ENCODE data around the gene SERINC1.

SERINC1 gene

DNA sequence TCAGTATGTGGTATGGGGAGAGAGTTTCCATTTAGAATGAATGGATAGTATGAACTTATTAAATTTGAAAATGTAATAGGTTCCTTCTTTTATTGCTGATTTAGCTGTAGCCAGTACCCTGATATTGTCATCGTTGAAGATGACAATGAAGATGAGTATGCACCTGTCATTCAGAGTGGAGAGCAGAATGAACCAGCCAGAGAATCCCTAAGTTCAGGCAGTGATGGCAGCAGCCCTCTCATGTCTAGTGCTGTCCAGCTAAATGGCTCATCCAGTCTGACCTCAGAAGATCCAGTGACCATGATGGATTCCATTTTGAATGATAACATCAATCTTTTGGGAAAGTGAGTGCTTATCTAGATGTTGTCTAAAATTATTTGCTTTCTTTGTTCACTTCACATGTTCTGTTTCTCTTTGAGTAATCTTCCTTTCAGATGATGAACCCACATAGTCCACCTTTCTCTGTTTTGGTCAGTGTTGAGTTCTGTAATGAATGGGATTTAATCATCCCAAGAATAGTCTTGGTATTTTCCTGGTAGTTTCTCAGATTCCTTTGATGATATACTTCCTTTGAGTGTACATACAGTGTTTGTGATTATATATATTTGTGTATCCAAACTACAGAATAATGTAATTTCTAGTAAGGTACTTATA is 48.9 kb downstream of the SERINC1 start:
- no peaks in the 10 kb centered on the region for H3K27me3 Mint-ChIP-seq (ENCODE audit: low read depth)
- peaks cover 49% of the 10 kb centered on the region for H3K36me3 Mint-ChIP-seq (ENCODE audit: low read depth)
- no peak overlapping the region for H3K27ac Mint-ChIP-seq
- no peak overlapping the region for H3K4me3 Mint-ChIP-seq
- no peaks in the 10 kb centered on the region for H3K9me3 Mint-ChIP-seq
- peaks cover 8% of the 10 kb centered on the region for H3K4me1 Mint-ChIP-seq (ENCODE audit: low read depth)
- no peak for DNase-seq (ENCODE audit: low spot score)

DNA sequence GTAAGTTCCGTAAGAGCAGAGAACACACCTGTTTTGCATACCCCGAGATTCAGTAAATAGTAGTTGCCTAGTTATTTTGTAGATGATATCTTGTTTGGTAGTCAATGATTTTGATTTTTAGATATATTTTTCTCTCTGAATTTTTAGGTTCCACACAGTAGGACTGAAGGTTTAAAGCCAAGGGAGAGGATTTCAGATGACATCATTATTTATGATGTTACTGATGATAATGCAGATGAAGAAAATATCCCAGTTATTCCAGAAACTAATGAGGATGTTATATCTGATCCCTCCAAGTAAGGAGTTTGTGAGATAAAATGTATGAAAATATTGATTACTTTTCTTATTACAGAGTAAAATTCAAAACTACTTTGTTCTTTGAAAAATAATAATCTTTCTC is 49.6 kb downstream of the SERINC1 start:
- H3K4me3 Mint-ChIP-seq, result no peak overlapping the region
- H3K36me3 Mint-ChIP-seq (ENCODE audit: low read depth), result peaks cover 44% of the 10 kb centered on the region
- no peaks in the 10 kb centered on the region for H3K27me3 Mint-ChIP-seq (ENCODE audit: low read depth)
- no peaks in the 10 kb centered on the region for H3K9me3 Mint-ChIP-seq
- H3K4me1 Mint-ChIP-seq (ENCODE audit: low read depth), result peaks cover 8% of the 10 kb centered on the region
- no peak for DNase-seq (ENCODE audit: low spot score)
- H3K27ac Mint-ChIP-seq, result no peak overlapping the region

DNA sequence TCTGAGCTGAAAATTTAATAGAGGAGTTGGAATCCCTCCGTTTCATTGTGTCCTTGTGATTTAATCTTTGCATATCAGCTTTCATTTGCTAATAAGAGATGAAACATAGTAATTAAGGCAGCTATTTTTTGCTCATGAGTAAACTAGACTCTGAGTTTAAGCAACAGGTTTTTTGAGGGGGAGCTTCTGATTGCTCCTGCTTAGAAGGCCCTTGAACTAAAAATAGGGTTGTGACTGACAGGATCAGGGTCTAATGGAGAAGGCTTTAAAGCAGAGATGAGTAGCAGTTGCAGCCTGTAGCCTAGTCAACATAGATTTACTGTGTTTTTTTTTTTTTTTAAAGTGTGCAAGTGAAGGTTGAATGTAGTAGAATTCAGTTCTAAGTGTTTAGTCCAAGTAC is 54.8 kb downstream of the SERINC1 start:
- DNase-seq (ENCODE audit: low spot score), result no peak
- Mint-ChIP-seq H3K27me3 (ENCODE audit: low read depth) (no peaks in the 10 kb centered on the region), H3K4me3 (no peak overlapping the region), H3K27ac (no peak overlapping the region), H3K36me3 (ENCODE audit: low read depth) (peaks cover 31% of the 10 kb centered on the region), H3K9me3 (no peaks in the 10 kb centered on the region), H3K4me1 (ENCODE audit: low read depth) (no peaks in the 10 kb centered on the region)

DNA sequence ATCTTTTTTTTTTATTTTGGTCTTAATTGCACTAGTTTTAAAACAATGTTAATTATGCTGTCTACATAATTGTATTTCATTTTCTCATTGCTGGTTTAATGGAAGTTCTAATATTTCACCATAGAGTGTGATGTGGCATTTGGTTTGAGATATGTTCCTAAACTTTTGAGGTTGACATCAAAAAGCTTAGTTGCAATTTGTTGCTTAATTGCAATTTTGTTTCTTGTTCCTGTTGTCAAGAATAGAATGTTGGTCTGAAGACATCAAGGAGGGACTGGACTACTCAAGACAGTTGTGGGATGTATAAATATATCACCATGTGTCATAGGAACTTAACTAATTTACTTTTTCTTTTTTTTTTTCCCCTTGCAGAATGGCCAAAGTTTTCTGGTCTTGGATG is 59.6 kb downstream of the SERINC1 start:
- Mint-ChIP-seq H3K27me3 (ENCODE audit: low read depth) (no peaks in the 10 kb centered on the region), H3K27ac (no peak overlapping the region), H3K4me1 (ENCODE audit: low read depth) (peaks cover 24% of the 10 kb centered on the region), H3K4me3 (no peak overlapping the region), H3K9me3 (peaks cover 12% of the 10 kb centered on the region), H3K36me3 (ENCODE audit: low read depth) (peaks cover 55% of the 10 kb centered on the region)
- no peak for DNase-seq (ENCODE audit: low spot score)

DNA sequence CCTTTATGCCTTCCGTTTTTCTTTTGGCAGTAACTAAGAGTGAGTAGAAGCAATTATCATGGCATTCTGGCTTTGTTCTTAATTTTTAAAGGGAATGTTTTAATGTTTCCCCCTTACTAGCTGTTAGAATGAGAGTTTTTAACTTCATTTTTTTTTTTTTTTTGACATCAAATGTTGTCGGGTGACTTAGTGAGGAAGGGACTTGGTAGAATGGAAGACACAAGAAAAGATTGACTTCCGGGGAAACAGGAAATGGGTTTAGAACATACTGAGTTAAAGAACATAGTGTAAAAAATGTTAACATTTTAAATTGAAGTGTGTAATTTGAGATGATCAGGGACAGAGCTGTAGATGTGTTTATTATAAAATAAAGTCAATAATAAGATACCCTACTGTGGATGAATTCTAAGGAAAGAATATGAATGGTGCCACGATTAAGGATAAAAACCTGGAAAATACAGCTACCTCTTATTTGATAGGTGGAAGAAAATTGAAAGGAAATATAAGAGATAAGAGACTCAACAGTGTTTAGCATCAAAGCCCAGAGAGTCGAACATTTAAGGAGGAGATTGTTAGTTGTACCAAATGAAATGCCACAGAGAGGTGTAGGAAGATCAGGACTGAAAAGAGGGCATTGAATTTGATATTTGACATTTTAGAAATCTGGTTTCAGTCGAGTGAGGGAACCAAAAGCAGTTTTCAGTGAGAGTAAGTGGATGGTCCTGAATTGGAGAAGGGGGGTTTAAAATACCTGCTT is 62.7 kb downstream of the SERINC1 start:
- DNase-seq (ENCODE audit: low spot score), result no peak
- peaks cover 32% of the 10 kb centered on the region for H3K4me1 Mint-ChIP-seq (ENCODE audit: low read depth)
- peak overlapping the region; percentile 63 for H3K4me3 Mint-ChIP-seq

DNA sequence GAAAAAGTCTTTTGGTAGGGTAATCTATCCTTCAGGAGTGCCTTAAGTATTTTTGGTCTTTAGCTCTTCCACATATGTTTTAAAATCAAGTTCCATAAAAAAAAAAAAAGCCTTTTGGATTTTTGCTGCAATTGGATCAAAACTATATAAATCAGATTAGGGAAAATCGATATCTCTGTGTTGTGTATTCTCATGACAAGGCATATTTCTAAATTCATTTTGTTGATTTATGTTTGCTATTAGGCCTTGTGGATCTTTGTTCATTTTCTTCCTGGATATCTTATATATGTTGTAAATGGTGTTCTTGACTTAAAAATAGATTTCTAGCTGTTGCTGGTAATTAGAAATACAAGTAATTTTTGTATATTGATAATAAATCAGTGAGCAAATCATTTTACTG is 63.4 kb downstream of the SERINC1 start:
- Mint-ChIP-seq H3K36me3 (ENCODE audit: low read depth) (peaks cover 59% of the 10 kb centered on the region), H3K9me3 (peaks cover 15% of the 10 kb centered on the region), H3K27ac (peak overlapping the region; percentile 11), H3K4me1 (ENCODE audit: low read depth) (peaks cover 34% of the 10 kb centered on the region), H3K27me3 (ENCODE audit: low read depth) (no peaks in the 10 kb centered on the region), H3K4me3 (peak overlapping the region; percentile 63)
- DNase-seq (ENCODE audit: low spot score), result no peak

More for the DNA sequence above, 62.7 kb downstream of the SERINC1 start:
- peaks cover 15% of the 10 kb centered on the region for H3K9me3 Mint-ChIP-seq
- H3K36me3 Mint-ChIP-seq (ENCODE audit: low read depth), result peaks cover 63% of the 10 kb centered on the region
- no peaks in the 10 kb centered on the region for H3K27me3 Mint-ChIP-seq (ENCODE audit: low read depth)
- peak overlapping the region; percentile 81 for H3K27ac Mint-ChIP-seq

DNA sequence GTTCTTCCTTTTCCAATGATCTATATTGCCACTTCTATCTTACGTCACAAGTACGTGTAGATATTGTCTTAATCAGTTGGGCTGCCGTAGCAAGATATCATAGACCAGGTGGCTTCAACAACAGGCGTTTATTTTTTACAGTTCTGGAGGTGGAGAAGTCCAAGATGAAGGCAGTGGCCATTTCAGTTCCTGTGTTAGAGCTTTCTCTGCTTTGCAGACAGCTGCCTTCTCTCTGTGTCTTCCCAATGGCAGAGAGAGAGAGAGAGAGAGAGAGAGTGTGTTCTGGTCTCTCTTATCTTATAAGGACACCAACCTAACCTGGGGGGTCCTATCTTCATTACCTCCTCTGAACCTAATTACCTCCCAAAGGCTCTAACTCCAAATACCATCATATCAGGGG is 63.9 kb downstream of the SERINC1 start:
- H3K27ac Mint-ChIP-seq, result no peak overlapping the region
- DNase-seq (ENCODE audit: low spot score), result no peak
- peaks cover 34% of the 10 kb centered on the region for H3K4me1 Mint-ChIP-seq (ENCODE audit: low read depth)
- no peaks in the 10 kb centered on the region for H3K27me3 Mint-ChIP-seq (ENCODE audit: low read depth)
- H3K36me3 Mint-ChIP-seq (ENCODE audit: low read depth), result peaks cover 58% of the 10 kb centered on the region
- no peak overlapping the region for H3K4me3 Mint-ChIP-seq
- H3K9me3 Mint-ChIP-seq, result peaks cover 15% of the 10 kb centered on the region

DNA sequence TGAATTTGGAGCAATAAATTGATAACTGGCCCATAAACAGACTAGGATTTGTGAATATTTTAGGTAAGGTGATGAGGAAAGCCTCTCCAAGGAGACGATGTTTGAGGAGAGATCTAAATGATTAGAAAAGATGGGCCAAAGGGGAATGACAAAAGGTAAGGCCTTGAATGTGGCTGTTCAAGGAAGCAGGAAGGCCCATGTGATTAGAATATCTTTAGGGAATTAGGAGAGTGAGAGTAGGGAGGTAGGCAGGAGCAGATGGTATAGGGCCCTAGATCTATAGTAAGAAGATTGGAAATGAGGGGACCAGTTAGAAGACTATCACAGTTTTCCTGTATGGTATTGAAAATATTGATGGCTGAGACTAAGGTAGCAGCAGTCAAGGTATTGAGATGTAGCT is 65.4 kb downstream of the SERINC1 start:
- Mint-ChIP-seq H3K4me3 (no peak overlapping the region), H3K27me3 (ENCODE audit: low read depth) (no peaks in the 10 kb centered on the region), H3K9me3 (peaks cover 15% of the 10 kb centered on the region), H3K36me3 (ENCODE audit: low read depth) (peaks cover 51% of the 10 kb centered on the region), H3K4me1 (ENCODE audit: low read depth) (peaks cover 45% of the 10 kb centered on the region), H3K27ac (no peak overlapping the region)
- DNase-seq (ENCODE audit: low spot score), result no peak

DNA sequence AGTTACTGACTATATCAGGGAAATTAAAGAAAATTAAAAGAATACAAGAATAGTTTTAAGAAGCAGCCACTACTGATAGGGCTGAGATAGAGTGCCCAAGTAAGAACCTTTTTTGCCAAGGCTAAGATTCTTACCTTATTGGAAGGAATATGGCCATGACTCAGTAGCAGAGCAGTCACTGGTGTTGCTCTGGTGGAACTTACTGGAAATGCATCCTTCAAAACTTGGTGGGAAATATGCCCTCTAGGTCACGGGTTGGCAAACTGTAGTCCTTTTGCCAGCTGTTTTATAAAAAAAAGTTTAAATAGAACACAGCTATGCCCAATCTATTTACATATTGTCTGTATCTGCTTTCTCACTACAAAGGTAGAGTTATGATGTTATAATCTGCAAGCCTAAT is 66.2 kb downstream of the SERINC1 start:
- DNase-seq (ENCODE audit: low spot score), result no peak
- Mint-ChIP-seq H3K36me3 (ENCODE audit: low read depth) (peaks cover 43% of the 10 kb centered on the region), H3K27me3 (ENCODE audit: low read depth) (no peaks in the 10 kb centered on the region), H3K4me3 (no peak overlapping the region), H3K4me1 (ENCODE audit: low read depth) (peaks cover 50% of the 10 kb centered on the region), H3K27ac (no peak overlapping the region), H3K9me3 (peaks cover 15% of the 10 kb centered on the region)

DNA sequence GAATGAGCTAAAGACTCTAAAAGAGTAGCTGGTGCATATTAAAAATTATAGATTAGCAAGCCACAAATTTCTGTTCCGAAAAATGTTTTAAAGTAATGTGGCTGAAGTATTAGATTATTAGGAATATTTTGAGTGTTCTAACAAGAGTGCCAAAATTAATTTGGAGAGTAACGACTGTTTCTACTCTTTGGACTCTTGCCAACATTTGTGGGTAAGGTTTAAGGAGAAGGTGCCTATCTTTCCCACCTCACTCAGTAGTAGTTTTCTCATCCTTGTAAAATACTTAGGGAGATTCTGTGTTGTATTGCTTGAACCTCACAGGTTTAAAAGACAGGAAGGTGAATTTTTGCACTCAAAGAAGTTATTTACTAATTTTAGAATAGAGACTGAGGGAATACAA is 67.2 kb downstream of the SERINC1 start:
- H3K36me3 Mint-ChIP-seq (ENCODE audit: low read depth), result peaks cover 42% of the 10 kb centered on the region

DNA sequence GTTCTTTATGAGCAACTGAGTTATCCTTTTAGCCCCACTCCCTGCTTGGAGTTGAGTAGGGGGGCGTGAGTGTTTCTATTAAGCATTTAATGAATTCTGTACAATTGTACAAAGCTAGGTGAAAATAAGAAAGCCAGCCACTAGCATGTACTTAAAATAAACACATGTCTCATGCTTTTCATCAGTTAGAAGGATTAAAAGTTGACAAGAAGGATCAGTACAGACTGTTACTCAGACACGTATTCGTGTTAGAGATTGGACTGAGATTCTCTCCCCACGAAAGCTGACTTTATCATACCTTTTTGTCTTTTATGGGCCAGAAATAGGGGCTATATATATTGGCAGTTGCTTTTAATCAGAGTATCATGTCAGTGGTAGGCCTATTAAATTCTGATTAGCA is 70.5 kb downstream of the SERINC1 start:
- H3K36me3 Mint-ChIP-seq (ENCODE audit: low read depth), result peaks cover 13% of the 10 kb centered on the region
- peak overlapping the region; percentile 58 for H3K27ac Mint-ChIP-seq
- peaks cover 29% of the 10 kb centered on the region for H3K4me1 Mint-ChIP-seq (ENCODE audit: low read depth)
- no peak for DNase-seq (ENCODE audit: low spot score)
- H3K9me3 Mint-ChIP-seq, result no peaks in the 10 kb centered on the region
- H3K4me3 Mint-ChIP-seq, result peak overlapping the region; percentile 98
- H3K27me3 Mint-ChIP-seq (ENCODE audit: low read depth), result no peaks in the 10 kb centered on the region

More for the DNA sequence above, 67.2 kb downstream of the SERINC1 start:
- Mint-ChIP-seq H3K27ac (no peak overlapping the region), H3K9me3 (peaks cover 15% of the 10 kb centered on the region), H3K4me1 (ENCODE audit: low read depth) (peaks cover 48% of the 10 kb centered on the region), H3K4me3 (no peak overlapping the region), H3K27me3 (ENCODE audit: low read depth) (no peaks in the 10 kb centered on the region)
- no peak for DNase-seq (ENCODE audit: low spot score)

DNA sequence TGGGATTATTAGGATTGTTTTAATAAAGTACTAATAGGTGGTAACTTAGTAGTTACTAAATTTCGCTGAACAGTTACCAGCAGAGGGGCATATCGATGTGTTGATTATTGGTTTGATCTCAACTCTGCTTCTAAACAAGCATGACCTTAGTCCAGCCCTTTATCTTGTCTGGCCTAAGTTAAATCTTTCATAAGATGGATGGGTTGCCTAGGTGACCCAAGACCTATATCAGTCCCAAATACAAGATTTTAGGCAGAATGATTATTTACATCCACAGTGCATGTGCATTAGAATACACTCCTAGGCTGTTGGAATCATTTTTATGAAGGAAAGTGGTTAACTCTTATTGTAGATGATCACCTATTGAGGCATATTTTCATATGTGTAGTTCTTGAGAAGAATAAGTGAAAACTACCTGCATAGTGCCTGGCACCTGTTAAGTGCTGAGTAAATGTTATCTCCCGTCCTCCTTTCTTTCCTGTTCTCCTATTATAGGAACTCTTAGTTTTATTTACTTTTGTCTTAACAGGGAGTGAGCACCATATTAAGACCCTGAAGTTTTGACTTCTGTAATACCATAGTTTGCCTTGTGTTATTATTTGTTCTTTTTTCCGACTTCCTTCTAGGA is 71.0 kb downstream of the SERINC1 start:
- peaks cover 11% of the 10 kb centered on the region for H3K36me3 Mint-ChIP-seq (ENCODE audit: low read depth)

DNA sequence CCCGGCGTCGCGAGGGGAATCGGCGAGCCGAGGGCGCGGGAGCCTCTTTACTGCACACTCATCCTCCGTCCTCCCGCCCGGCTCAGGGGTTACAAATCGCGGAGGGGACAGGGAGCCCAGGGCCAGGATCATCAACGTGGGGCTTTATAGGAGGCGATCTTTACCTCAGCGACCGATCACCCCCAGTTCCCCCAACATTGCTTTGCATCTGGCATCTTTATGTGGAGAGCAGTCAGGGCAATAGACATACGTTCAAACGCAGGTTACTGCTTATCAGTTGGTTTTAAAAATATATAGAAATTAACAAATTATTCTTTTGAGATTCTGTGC is 71.5 kb downstream of the SERINC1 start:
- H3K4me1 Mint-ChIP-seq (ENCODE audit: low read depth), result peaks cover 27% of the 10 kb centered on the region
- H3K4me3 Mint-ChIP-seq, result peak overlapping the region; percentile 98
- DNase-seq (ENCODE audit: low spot score), result no peak
- peak overlapping the region; percentile 95 for H3K27ac Mint-ChIP-seq
- H3K9me3 Mint-ChIP-seq, result no peaks in the 10 kb centered on the region
- H3K36me3 Mint-ChIP-seq (ENCODE audit: low read depth), result peaks cover 11% of the 10 kb centered on the region
- no peaks in the 10 kb centered on the region for H3K27me3 Mint-ChIP-seq (ENCODE audit: low read depth)

More for the DNA sequence above, 71.0 kb downstream of the SERINC1 start:
- peak overlapping the region; percentile 58 for H3K27ac Mint-ChIP-seq
- no peaks in the 10 kb centered on the region for H3K27me3 Mint-ChIP-seq (ENCODE audit: low read depth)
- no peaks in the 10 kb centered on the region for H3K9me3 Mint-ChIP-seq
- peak overlapping the region; percentile 98 for H3K4me3 Mint-ChIP-seq
- no peak for DNase-seq (ENCODE audit: low spot score)
- peaks cover 27% of the 10 kb centered on the region for H3K4me1 Mint-ChIP-seq (ENCODE audit: low read depth)

DNA sequence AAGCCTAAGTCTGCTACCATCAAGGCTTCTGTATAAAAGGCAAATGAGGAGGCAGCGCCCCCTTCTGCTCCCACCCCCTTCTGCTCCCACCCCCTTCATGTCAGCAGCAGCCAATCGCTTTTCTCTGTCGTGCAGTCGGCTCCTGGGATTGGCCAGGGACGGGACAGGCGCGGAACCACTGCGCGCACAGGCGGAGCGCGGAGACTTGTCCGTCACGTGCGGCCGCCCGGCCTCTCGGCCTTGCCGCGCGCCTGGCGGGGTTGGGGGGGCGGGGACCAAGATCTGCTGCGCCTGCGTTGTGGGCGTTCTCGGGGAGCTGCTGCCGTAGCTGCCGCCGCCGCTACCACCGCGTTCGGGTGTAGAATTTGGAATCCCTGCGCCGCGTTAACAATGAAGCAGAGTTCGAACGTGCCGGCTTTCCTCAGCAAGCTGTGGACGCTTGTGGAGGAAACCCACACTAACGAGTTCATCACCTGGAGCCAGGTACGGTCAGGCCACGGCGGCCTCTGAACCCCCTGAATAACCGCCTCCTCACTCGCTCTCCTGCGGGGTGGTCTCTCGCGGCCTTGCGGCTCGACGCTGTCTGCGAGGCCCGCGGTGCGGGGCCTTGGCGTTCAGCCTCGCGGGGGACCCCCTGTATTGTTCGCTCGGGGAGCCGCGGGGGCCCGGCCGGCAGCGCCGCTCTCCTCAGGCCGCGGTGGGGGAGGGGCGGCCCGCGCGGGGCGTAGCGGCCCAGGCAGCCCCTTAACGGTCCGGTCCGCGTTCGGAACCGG is 72.1 kb downstream of the SERINC1 start, which contains the start of gene HSF2:
Gene HSF2, plus strand, starts transcription at position 305 of the 773 bp plus-strand sequence. Its CDS starts 86 bp downstream, at position 391.
- peak; percentile 93 for DNase-seq (ENCODE audit: low spot score)
- Mint-ChIP-seq H3K27ac (peak within 1 kb of the TSS; percentile 95), H3K9me3 (no peaks in the 10 kb centered on the region), H3K4me1 (ENCODE audit: low read depth) (peaks cover 27% of the 10 kb centered on the region), H3K36me3 (ENCODE audit: low read depth) (peaks cover 11% of the 10 kb centered on the region), H3K27me3 (ENCODE audit: low read depth) (no peaks in the 10 kb centered on the region), H3K4me3 (peak within 1 kb of the TSS; percentile 98)
